GM12801 (cell line): ENCODE measurements around the gene SYT17.

ENCODE experiments used
- TF ChIP-seq, protein P1 (sequence below): IDR thresholded peaks from one replicate; pipeline ENCODE4 v1.5.1; 2011; ENCODE audit warnings: control low read depth; ENCODE audit not compliant: insufficient read length; ENCODE audit errors: extremely low read depth

Gene SYT17

DNA sequence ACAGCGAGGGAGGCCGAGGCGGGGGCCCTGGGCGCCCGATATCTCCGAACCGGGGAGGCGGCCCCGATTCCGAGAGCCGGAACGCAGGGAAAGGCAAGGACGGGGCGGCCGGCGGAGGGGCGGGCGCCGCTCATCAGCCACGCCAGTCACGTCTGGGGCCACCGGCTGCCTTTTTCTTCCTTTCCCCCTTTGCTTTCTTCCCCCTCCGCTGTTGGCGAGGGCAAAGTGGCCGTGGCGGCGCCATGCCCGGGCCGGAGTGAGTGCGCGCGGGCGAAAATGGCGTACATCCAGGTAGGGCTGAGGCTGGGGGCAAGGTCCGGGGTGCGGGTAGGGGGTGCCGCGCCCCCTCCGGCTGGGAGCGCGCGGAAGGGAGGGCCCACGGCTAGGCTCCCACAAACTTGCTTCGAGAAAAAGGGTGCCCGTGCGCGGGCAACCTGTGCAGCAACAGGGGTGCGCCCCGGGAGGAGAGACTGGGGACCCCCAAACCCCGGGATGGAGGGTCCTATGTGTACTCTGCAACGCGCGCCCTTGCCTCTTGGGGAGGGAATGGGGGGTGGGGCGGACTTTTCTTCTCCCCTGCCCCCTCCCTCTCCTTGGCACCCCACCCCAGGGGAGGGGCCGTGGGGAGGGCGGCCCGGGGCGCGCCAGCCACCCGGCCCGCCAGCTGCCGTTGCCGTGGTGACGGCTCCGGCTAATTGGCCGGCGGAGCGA is 486 bp downstream of the SYT17 start:
- TF ChIP-seq, protein P1, sequence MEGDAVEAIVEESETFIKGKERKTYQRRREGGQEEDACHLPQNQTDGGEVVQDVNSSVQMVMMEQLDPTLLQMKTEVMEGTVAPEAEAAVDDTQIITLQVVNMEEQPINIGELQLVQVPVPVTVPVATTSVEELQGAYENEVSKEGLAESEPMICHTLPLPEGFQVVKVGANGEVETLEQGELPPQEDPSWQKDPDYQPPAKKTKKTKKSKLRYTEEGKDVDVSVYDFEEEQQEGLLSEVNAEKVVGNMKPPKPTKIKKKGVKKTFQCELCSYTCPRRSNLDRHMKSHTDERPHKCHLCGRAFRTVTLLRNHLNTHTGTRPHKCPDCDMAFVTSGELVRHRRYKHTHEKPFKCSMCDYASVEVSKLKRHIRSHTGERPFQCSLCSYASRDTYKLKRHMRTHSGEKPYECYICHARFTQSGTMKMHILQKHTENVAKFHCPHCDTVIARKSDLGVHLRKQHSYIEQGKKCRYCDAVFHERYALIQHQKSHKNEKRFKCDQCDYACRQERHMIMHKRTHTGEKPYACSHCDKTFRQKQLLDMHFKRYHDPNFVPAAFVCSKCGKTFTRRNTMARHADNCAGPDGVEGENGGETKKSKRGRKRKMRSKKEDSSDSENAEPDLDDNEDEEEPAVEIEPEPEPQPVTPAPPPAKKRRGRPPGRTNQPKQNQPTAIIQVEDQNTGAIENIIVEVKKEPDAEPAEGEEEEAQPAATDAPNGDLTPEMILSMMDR, result no peak

DNA sequence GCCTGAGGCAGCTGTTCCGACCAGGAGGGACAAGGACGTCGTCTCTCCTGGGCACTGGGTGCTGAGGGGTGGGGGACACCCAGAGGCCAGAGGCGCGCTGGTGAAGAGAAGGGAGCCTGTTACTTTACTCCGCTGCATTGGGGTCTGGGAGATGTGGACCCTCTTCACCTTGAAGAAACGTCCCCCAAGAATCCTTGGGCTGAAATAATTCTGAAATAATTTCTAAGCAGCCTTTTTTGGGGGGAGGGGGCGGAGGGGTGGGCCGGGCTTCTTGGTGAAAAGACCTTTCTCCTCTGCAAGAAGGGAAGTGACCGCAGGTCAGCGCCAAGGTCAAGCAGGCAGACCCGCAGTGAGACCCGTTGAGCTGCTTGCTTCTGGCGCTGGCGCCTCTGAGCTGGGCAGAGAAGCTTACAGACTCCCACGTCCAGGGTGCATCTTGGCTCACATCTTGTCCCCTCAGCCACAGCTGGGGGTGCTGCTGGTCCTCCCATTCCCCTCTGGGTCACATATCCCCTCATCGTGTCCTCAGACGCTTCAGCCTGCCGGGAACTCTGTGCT is 1.1 kb downstream of the SYT17 start:
- TF ChIP-seq, protein P1, result no peak

DNA sequence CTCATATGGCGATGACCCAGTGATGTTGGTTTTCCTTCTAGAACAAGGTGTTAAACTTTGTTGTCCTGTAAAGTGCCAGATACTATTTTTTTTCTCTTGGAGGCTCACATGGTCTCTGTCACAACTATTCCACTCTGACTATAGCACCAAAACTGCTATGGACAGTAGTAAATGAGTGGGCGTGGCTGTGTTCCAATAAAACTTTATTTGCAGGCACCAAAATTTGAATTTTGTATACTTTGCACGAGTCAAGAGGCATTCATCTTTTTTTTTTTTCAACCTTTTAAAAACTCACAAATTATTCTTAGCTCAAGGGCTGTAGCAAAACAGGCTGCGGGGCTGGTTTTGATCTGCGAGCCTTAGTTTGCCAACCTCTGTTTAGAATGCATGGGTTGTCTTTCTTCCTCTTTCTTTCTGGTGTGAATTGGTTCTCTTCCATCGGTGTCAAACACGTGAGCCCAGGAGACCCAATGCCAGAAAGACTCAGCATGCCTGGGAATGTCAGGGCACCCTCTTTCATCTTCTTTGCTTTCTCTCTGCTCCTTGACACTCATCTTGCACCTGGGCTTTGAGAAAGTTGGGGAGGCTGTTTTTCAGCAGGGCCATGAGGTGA is 2.1 kb downstream of the SYT17 start:
- TF ChIP-seq, protein P1, result no peak

DNA sequence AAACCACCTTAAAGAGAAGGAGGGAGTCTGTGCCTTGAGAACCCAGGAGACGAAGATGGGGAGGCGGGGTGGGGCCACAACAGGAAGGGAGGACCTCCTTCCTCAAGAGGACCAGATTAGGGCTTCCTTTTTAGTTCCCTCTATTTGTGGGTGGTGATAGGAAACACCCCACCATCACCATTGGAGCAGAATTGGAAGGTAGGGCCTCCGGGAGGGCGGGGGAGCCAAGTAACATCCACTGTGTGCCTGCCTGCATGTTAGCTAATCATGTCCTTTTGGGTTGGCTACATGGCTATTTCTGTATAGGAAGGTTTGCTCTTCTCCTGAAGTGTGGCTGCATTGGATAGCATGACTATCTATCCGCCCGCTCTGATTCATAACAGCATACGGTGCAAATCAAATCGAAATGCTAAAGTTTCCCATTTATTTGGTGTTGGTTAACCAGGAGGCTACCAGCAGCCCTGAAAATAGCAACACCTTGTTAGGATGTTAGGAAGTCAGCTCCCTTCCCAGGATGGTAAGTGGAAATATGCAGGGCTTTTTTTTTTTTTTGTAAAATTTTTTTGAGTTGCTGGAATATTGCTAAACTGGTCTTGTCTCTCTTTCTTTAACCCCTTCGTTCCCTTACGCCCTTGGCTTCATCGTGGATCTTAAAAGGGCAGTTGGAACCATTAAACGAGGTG is 4.2 kb downstream of the SYT17 start:
- TF ChIP-seq, protein P1, result no peak

DNA sequence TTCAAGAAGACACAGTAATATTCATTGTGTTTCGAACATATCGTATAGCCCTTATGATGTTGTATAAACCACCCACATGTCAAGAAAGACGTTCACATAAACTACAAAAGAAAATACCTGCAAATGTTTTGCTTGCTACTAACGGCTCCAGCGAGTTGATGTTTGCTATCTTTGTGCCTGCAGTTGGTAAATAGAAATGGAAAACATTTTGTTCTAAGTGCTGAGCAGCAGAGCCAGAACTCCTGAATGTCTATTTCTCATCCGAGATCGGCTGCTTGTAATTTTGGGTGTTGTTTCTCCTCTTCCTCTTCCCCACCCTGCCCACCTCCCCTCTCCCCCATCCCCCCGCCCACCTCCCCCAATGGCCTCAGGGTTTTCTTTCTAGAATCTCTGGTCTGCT is 5.0 kb downstream of the SYT17 start:
- TF ChIP-seq, protein P1, result no peak

DNA sequence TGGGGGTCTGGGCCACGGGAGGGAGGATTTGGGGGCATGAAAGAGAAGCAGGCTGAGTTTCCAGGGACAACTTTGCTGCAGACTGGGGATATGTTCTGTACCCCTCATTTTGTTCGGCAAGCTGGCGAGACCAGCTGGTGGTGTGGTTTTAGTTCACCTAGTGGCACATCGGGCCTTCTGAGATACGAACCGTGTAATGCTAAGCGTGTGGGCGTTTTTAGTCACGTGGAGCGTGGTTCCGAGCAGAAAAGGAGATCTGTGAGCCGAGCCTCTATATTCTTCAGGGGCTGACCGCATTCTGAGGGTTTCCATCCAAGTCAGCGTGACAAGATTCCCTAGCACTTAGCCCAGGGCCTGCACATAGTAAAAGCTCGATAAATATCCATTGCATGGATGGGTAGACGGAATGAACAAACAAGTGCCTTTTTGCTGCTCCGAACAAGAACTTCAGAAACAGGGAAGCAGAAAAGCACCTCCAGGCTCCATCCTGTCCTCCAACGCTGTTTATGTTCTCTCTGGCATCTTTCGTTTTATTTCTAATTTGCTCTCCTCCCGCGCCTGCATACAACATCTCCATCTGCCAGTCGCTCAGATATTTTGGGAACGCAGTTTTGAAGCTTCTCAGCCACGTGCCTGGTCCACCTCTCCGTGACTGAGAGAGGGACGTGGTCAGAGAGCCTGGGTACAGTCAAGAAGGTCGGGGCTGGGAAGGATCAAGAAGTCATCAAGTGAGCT is 5.8 kb downstream of the SYT17 start:
- TF ChIP-seq, protein P1, result no peak

DNA sequence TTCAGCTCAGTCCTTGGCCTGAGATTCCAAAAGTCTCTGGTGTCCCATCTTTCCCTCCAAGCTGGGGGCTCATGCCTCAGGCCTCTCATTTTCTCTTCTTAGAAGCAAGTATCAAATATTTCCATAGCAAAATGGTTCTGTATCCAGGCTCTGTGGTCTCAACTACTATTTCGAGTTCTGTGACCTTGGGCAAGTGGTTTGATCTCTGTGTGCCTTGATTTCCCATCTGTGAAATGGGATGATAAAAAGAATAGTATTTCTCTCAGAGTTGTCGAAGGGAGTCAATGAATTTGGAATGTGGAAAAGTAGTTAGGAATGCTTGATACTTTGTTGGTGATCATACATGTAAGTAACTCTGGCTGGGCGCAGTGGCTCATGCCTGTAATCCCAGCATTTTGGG is 6.4 kb downstream of the SYT17 start:
- TF ChIP-seq, protein P1, result no peak
